Type B pancreatic cell (in vitro differentiated cells): ENCODE results near the gene SH2D4B. TPM values are rescaled to one million over a fixed set of nuclear protein-coding genes. Genes with fewer than 3 reads are reported as not detected.
"Not testable (repeated sequence)": the region's sequence is repeated elsewhere in the genome, so short reads cannot be mapped to it uniquely, and the experiment has no call there.

Experiments
- DNase-seq: peaks from one replicate; pipeline ENCODE4 v3.0.0; 2021; ENCODE audit warnings: mixed read lengths; ENCODE audit not compliant: unreplicated experiment; ENCODE audit errors: extremely low spot score
- H3K27ac Mint-ChIP-seq: 2 replicates; pipeline ENCODE4 v1.8.0; 2021; ENCODE audit warnings: mild to moderate bottlenecking, mixed read lengths
- H3K27me3 Mint-ChIP-seq: 2 replicates; pipeline ENCODE4 v1.8.0; 2021; ENCODE audit warnings: mixed read lengths
- H3K36me3 Mint-ChIP-seq: 2 replicates; pipeline ENCODE4 v1.8.0; 2021; ENCODE audit warnings: mixed read lengths
- H3K4me1 Mint-ChIP-seq: one replicate; pipeline ENCODE4 v1.8.0; 2021; ENCODE audit warnings: mixed read lengths; ENCODE audit not compliant: unreplicated experiment
- H3K4me3 Mint-ChIP-seq: 2 replicates; pipeline ENCODE4 v1.8.0; 2021; ENCODE audit warnings: mild to moderate bottlenecking, mixed read lengths
- H3K9me3 Mint-ChIP-seq: 2 replicates; pipeline ENCODE4 v1.8.0; 2021; ENCODE audit warnings: mixed read lengths
- total RNA-seq: library from RNA; stranded (reverse); gene quantifications from 2 replicates; pipeline ENCODE4 v1.2.1, GENCODE V29; 2021; ENCODE audit warnings: low replicate concordance
- TF ChIP-seq, protein P1 (sequence below): fragments of 200-600 bp; sonication (generic); conservative IDR thresholded peaks from 2 replicates; pipeline ENCODE4 v1.5.0; 2021; ENCODE audit warnings: antibody characterized with exemption, mild to moderate bottlenecking

The SH2D4B gene
- total RNA-seq, 1 donor from 2014 or later, result 0.10 TPM

DNA sequence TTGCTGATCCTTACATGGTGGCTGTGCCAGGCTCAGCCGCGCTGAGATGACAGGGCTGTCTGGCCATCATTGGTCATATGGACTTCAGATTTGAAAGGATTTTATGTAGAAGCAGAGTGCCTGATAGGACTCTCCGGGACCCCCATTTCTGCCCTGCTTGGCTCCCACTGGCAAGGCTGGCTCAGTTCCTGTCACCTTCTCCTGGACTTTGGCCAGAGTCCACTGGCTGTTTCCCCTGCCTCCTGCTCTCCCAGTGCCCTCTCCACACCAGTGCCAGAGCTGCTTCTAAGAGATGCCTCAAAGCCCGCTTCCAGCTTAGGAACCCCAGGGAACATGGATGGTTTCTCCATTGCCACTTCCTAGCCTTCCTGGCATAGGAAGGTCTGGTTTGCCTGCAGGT, 5.1 kb upstream of the SH2D4B start:
- Mint-ChIP-seq H3K4me3 (no peak overlapping the region), H3K4me1 (peaks cover 8% of the 10 kb centered on the region), H3K27ac (no peak overlapping the region), H3K9me3 (no peaks in the 10 kb centered on the region), H3K27me3 (no peaks in the 10 kb centered on the region), H3K36me3 (peaks cover 3% of the 10 kb centered on the region)
- TF ChIP-seq, protein P1, sequence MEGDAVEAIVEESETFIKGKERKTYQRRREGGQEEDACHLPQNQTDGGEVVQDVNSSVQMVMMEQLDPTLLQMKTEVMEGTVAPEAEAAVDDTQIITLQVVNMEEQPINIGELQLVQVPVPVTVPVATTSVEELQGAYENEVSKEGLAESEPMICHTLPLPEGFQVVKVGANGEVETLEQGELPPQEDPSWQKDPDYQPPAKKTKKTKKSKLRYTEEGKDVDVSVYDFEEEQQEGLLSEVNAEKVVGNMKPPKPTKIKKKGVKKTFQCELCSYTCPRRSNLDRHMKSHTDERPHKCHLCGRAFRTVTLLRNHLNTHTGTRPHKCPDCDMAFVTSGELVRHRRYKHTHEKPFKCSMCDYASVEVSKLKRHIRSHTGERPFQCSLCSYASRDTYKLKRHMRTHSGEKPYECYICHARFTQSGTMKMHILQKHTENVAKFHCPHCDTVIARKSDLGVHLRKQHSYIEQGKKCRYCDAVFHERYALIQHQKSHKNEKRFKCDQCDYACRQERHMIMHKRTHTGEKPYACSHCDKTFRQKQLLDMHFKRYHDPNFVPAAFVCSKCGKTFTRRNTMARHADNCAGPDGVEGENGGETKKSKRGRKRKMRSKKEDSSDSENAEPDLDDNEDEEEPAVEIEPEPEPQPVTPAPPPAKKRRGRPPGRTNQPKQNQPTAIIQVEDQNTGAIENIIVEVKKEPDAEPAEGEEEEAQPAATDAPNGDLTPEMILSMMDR, result no peak
- DNase-seq, result no peak

DNA sequence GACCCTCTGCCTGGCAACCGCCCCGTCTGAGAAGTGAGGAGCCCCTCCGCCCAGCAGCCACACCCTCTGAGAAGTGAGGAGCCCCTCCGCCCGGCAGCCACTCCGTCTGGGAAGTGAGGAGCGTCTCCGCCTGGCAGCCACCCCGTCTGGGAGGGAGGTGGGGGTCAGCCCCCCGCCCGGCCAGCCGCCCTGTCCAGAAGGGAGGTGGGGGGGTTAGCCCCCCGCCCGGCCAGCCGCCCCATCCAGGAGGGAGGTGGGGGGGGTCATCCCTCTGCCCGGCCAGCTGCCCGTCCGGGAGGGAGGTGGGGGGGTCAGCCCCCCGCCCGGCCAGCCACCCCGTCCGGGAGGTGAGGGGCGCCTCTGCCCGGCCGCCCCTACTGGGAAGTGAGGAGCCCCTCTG, 3.6 kb upstream of the SH2D4B start:
- not testable (repeated sequence) for H3K4me1 Mint-ChIP-seq, H3K36me3 Mint-ChIP-seq, H3K4me3 Mint-ChIP-seq, DNase-seq, H3K27me3 Mint-ChIP-seq, H3K9me3 Mint-ChIP-seq, H3K27ac Mint-ChIP-seq

DNA sequence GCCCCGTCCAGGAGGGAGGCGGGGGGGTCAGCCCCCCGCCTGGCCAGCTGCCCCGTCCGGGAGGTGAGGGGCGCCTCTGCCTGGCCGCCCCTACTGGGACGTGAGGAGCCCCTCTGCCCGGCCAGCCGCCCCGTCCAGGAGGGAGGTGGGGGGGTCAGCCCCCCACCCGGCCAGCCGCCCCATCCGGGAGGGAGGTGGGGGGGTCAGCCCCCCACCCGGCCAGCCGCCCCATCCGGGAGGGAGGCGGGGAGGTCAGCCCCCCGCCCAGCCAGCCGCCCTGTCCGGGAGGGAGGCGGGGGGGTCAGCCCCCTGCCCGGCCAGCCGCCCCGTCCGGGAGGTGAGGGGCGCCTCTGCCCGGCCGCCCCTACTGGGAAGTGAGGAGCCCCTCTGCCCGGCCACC, 3.1 kb upstream of the SH2D4B start:
- not testable (repeated sequence) for H3K9me3 Mint-ChIP-seq, H3K27me3 Mint-ChIP-seq, DNase-seq, H3K27ac Mint-ChIP-seq, H3K4me3 Mint-ChIP-seq, H3K4me1 Mint-ChIP-seq, H3K36me3 Mint-ChIP-seq

DNA sequence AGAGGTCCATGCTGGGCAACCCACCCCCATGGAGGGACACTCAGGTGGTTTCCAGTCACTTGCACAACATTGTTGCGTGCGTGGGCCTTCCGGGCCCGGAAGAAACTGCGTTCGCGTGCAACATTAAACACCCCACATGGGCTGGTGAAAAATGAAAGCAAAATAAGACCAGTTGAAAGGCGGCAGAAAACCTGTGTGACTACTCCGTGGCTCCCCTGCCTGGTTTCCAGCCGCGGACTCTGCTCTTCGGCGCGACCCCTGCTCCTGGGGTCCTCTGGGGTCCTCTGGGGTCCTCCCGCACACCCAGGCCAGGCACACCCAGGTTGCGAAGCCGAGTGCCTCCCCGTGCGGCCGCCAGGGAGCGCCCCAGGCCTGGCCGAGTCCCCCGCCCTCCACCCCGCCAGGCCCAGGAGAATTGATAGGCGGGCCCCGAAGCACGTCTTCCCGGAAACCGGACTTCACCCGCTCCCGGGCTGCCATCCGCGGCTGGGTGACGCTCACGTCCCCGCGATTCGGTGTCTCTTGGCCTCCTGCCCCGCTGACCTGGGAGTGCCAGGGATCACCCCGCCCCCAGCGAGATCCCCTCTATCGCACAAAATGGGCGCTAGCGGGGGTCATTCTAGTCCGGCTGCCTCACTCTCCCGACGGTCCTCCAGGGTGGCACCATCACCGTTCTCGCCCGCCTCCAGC, 1.9 kb upstream of the SH2D4B start:
- H3K27ac Mint-ChIP-seq, result peak overlapping the region; percentile 61
- peaks cover 8% of the 10 kb centered on the region for H3K4me1 Mint-ChIP-seq
- peak overlapping the region; percentile 81 for H3K4me3 Mint-ChIP-seq
- no peaks in the 10 kb centered on the region for H3K27me3 Mint-ChIP-seq
- no peak for DNase-seq
- peaks cover 3% of the 10 kb centered on the region for H3K36me3 Mint-ChIP-seq
- TF ChIP-seq, protein P1, result peak; percentile 53
- no peaks in the 10 kb centered on the region for H3K9me3 Mint-ChIP-seq

DNA sequence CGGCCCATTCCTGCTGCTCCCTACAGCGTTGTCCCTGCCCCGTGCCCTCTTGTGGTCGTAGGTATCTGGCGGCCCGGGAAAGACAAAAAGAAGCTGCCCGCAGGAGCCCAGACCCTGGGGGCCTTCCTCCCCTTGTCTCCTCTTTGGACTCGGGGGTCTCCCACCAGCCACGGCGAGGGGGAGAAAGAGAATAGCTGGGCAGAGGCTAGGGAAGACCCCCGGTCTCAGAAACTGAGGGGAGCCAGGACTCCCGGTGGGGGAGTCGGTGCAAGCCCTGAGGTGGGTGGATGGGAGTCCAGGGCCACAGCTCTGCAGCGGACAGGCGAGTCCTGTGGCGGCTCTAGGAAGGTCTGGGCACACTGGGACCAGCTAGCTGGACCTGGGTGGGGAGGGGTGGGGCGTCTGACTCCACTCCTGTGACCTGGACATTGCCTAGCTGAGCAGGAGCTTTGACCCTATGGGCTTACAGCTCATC, 1.3 kb upstream of the SH2D4B start:
- Mint-ChIP-seq H3K4me3 (peak overlapping the region; percentile 81), H3K27me3 (peaks cover 3% of the 10 kb centered on the region), H3K27ac (no peak overlapping the region), H3K9me3 (no peaks in the 10 kb centered on the region), H3K4me1 (peaks cover 8% of the 10 kb centered on the region), H3K36me3 (peaks cover 3% of the 10 kb centered on the region)
- TF ChIP-seq, protein P1, result no peak
- peak; percentile 57 for DNase-seq

DNA sequence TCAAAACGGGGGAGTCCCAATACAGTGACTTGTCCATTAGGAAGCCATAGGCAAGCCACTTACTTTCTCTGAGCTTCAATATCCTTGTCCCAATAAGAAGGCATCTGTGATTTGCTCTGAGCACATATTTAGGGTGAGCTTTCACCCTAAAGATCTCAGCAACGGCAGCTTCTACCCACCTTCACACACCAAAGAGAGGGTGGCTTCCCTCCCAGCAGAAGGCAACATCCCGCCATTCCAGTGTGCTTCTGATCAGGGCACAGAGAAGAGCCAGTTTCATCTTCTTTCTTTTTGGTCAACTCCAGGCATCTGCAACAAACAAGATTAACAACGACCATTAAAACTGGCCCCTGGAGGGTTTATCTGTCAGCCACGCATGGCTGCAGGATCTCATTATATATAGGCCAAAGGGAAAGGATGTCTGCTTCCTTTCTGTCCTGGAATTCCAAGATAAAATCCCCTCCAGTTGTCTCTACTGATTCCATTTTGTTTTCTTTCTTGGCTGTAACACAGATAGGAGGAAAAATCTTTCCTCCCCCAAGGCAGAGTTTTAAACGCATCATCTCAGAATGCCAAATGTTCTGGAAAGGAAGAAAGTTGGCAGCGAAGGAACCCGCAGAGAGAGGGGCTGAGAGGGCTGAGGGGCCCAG, 491 bp upstream of the SH2D4B start:
- H3K27me3 Mint-ChIP-seq, result peaks cover 3% of the 10 kb centered on the region
- no peaks in the 10 kb centered on the region for H3K9me3 Mint-ChIP-seq
- TF ChIP-seq, protein P1, result no peak
- peaks cover 3% of the 10 kb centered on the region for H3K36me3 Mint-ChIP-seq
- H3K4me1 Mint-ChIP-seq, result peaks cover 8% of the 10 kb centered on the region
- H3K27ac Mint-ChIP-seq, result peak overlapping the region; percentile 58
- DNase-seq, result peak; percentile 16
- peak overlapping the region; percentile 58 for H3K4me3 Mint-ChIP-seq
